ENCODE measurements around the gene FHAD1. TPM values are rescaled to one million over a fixed set of nuclear protein-coding genes. Genes with fewer than 3 reads are reported as not detected.

The FHAD1 gene
- total RNA-seq, 4 donors from 2014 or later, result under 0.01 to 0.26 (median 0.06) TPM; not detected in 1

DNA sequence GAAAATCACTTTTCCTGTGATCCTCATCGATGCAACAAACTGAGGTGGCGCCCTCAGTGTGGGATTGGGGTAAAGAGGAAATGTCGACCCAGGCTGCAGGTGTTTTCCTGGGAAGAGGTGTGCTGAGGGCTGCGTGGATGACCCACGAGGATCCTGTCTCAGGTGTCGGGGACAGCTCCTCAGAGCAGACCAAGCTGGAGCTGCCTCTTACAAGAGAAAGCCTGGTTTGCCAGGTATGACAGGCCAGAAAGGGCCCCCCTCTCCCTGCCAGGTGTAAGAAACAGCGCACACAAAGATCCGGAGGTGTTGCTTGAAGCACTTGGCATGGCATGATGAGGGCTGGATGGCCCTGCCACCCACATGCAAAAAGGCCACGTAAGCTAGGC, 12.6 kb downstream of the FHAD1 start:
- no peaks in the 10 kb centered on the region for H3K27me3 ChIP-seq
- H3K27ac ChIP-seq (replicated peaks in 1 of 4), result peak overlapping the region in 1 of 4 donors; percentile 0
- no peaks in the 10 kb centered on the region for H3K9me3 ChIP-seq
- DNase-seq (ENCODE audit: extremely low spot score), result peak; percentile 47
- WGBS, result 89% methylated on average over 6 of the region's 9 CpGs
- intact Hi-C loops (cut with DNase I), result no loop called here
- TF ChIP-seq POLR2A (IDR thresholded peaks at IDR 0.05; ENCODE audit: low read depth) (no peak), EP300 (IDR thresholded peaks at IDR 0.05) (no peak), POLR2AphosphoS5 (IDR thresholded peaks at IDR 0.05) (no peak)
- TF ChIP-seq, protein P1, sequence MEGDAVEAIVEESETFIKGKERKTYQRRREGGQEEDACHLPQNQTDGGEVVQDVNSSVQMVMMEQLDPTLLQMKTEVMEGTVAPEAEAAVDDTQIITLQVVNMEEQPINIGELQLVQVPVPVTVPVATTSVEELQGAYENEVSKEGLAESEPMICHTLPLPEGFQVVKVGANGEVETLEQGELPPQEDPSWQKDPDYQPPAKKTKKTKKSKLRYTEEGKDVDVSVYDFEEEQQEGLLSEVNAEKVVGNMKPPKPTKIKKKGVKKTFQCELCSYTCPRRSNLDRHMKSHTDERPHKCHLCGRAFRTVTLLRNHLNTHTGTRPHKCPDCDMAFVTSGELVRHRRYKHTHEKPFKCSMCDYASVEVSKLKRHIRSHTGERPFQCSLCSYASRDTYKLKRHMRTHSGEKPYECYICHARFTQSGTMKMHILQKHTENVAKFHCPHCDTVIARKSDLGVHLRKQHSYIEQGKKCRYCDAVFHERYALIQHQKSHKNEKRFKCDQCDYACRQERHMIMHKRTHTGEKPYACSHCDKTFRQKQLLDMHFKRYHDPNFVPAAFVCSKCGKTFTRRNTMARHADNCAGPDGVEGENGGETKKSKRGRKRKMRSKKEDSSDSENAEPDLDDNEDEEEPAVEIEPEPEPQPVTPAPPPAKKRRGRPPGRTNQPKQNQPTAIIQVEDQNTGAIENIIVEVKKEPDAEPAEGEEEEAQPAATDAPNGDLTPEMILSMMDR (IDR thresholded peaks at IDR 0.05), result no peak
- H3K4me3 ChIP-seq, result no peak overlapping the region
- H3K4me1 ChIP-seq, result peaks cover 17 to 43% (median 33%) of the 10 kb centered on the region in 4 donors
- H3K36me3 ChIP-seq, result no peaks in the 10 kb centered on the region

GRCh38 chr1:15260418-15261154, 13.6 kb downstream of the FHAD1 start:
- TF ChIP-seq, protein P1 (IDR thresholded peaks at IDR 0.05), result no peak
- TF ChIP-seq POLR2AphosphoS5 (IDR thresholded peaks at IDR 0.05), result peak in 1 of 2 donors; percentile 34
- Histone ChIP-seq H3K9me3 (no peaks in the 10 kb centered on the region), H3K36me3 (no peaks in the 10 kb centered on the region), H3K27ac (replicated peaks in 1 of 4) (peak overlapping the region; percentile 1 to 31 (median 6)), H3K4me3 (no peak overlapping the region), H3K4me1 (peaks cover 17 to 43% (median 33%) of the 10 kb centered on the region in 4 donors), H3K27me3 (no peaks in the 10 kb centered on the region)
- intact Hi-C loops (cut with DNase I), result no loop called here
- WGBS, result 53% methylated on average over 12 of the region's 12 CpGs
- DNase-seq (ENCODE audit: extremely low spot score), result peak; percentile 84

DNA sequence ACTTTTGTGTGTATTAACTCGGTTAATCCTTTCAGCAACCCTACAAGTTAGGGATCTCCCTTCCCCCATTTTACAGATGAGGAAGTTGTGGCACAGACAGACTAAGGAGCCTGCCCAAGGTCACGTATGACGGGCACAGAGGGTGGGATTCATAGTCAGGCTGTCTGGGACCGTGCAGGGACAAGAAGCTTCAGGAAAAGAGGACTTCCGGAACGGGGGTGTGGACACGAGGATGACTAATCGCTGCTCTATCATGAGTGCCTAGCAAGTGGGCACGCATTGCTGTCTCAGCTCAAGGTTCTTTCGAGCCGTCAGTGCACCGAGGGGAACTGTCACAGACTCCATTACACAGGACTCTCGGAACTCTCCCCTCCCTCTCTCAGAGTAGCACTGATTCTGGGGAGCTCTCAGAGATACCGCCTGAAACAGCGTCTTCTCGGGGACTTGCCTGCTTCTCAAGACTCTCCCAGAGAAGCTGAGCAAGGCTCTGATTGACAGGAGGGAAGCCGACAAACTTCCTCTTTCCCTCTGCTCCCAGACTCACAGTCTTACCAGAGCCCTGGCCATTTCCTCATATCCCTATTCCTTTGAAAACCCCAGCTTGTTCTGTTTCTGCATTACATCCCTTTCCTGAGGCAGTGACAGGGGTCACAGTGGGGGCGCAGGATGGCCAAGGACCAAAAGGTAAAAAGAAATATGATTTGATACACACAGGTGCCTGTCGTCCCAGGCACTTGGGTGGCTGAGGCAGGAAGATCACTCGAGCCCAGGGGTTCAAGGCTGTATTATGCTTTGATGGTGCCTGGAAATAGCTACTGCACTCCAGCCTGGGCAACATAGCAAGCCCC, 14.4 kb downstream of the FHAD1 start:
- Histone ChIP-seq H3K9me3 (no peaks in the 10 kb centered on the region), H3K4me3 (no peak overlapping the region), H3K4me1 (peaks cover 17 to 43% (median 33%) of the 10 kb centered on the region in 4 donors), H3K27ac (replicated peaks in 1 of 4) (peak overlapping the region in 2 of 4 donors; percentile 1 to 6), H3K27me3 (no peaks in the 10 kb centered on the region), H3K36me3 (no peaks in the 10 kb centered on the region)
- intact Hi-C loops (cut with DNase I), result no loop called here
- WGBS, result 57% methylated on average over 19 of the region's 20 CpGs
- peak; percentile 91 for DNase-seq (ENCODE audit: extremely low spot score)
- TF ChIP-seq POLR2AphosphoS5 (IDR thresholded peaks at IDR 0.05), result no peak
- TF ChIP-seq, protein P1 (IDR thresholded peaks at IDR 0.05), result no peak
- no peak for TF ChIP-seq EP300 (IDR thresholded peaks at IDR 0.05)
- TF ChIP-seq POLR2A (IDR thresholded peaks at IDR 0.05; ENCODE audit: low read depth), result no peak

GRCh38 chr1:15262003-15262377, 15.0 kb downstream of the FHAD1 start:
- Histone ChIP-seq H3K27me3 (no peaks in the 10 kb centered on the region), H3K27ac (replicated peaks in 1 of 4) (no peak overlapping the region), H3K36me3 (no peaks in the 10 kb centered on the region), H3K4me3 (no peak overlapping the region), H3K4me1 (peaks cover 17 to 43% (median 33%) of the 10 kb centered on the region in 4 donors), H3K9me3 (no peaks in the 10 kb centered on the region)
- TF ChIP-seq POLR2A (IDR thresholded peaks at IDR 0.05; ENCODE audit: low read depth) (no peak), POLR2AphosphoS5 (IDR thresholded peaks at IDR 0.05) (no peak)
- TF ChIP-seq, protein P1 (IDR thresholded peaks at IDR 0.05), result no peak
- intact Hi-C loops (cut with DNase I), result no loop called here
- 98% methylated on average over 2 of the region's 2 CpGs for WGBS
- DNase-seq (ENCODE audit: extremely low spot score), result peak; percentile 37

Data from esophagus muscularis mucosa (tissue), 4 donors.